PC-9 (cell line): Measurements from ENCODE around the gene CCDC146. TPM values are rescaled to one million over a fixed set of nuclear protein-coding genes. Genes with fewer than 3 reads are reported as not detected.

Experiments used
- BruUV-seq: library from RNA; stranded (reverse); fragments of 400-500 nt; replicated peaks from 2 replicates; lab custom pipeline; 2021; lab: Mats Ljungman, UMichigan
- CTCF ChIA-PET: fragments of 300-600 bp; sonication (Branson Sonifier 250); formaldehyde crosslinking; loops from one replicate; lab custom pipeline; 2022; ENCODE audit warnings: antibody characterized with exemption; lab: Charles Lee
- POLR2A ChIA-PET: fragments of 300-600 bp; sonication (Branson Sonifier 250); formaldehyde crosslinking; loops from one replicate; lab custom pipeline; 2022; ENCODE audit warnings: antibody characterized with exemption; ENCODE audit not compliant: unreplicated experiment; lab: Charles Lee
- DNase-seq, 2 experiments: peaks; one replicate each; pipeline versions ENCODE4 v3.0.0 to v3.0.0-alpha.2; 2015 to 2022; ENCODE audit warnings: mixed read lengths in 1 of 2
- H2AFZ ChIP-seq: fragments of 200-600 bp; sonication (generic); 2 replicates; pipeline ENCODE4 v1.8.1; 2017; ENCODE audit warnings: antibody characterized with exemption
- H3F3A ChIP-seq: fragments of 200-600 bp; sonication (generic); 2 replicates; pipeline ENCODE4 v1.8.1; 2017; ENCODE audit warnings: antibody characterized with exemption, mild to moderate bottlenecking, low read depth; ENCODE audit not compliant: insufficient read depth
- H3K27ac ChIP-seq: fragments of 200-600 bp; sonication (generic); 2 replicates; pipeline ENCODE4 v1.6.1; 2016; ENCODE audit warnings: mixed run types
- H3K27me3 ChIP-seq: fragments of 200-600 bp; sonication (generic); 2 replicates; pipeline ENCODE4 v1.6.1; 2016; ENCODE audit warnings: low read depth, mixed run types; ENCODE audit not compliant: insufficient read depth
- H3K36me3 ChIP-seq: fragments of 200-600 bp; sonication (generic); 2 replicates; pipeline ENCODE4 v1.6.1; 2016; ENCODE audit warnings: low read depth, mixed run types
- H3K4me1 ChIP-seq: fragments of 200-600 bp; sonication (generic); replicated peaks from 2 replicates; pipeline ENCODE4 v1.6.1; 2016; ENCODE audit warnings: mixed run types; ENCODE audit not compliant: insufficient read depth
- H3K4me2 ChIP-seq: fragments of 200-600 bp; sonication (generic); 2 replicates; pipeline ENCODE4 v1.6.1; 2017; ENCODE audit warnings: mixed run types
- H3K4me3 ChIP-seq: fragments of 200-600 bp; sonication (generic); 2 replicates; pipeline ENCODE4 v1.6.1; 2016; ENCODE audit warnings: mixed run types
- H3K79me2 ChIP-seq: fragments of 200-600 bp; sonication (generic); 2 replicates; pipeline ENCODE4 v1.6.1; 2017; ENCODE audit warnings: low read depth, mixed run types
- H3K9me2 ChIP-seq: fragments of 200-600 bp; sonication (generic); 2 replicates; pipeline ENCODE4 v1.8.1; 2017; ENCODE audit warnings: mild to moderate bottlenecking; ENCODE audit not compliant: insufficient read depth
- H3K9me3 ChIP-seq: fragments of 200-600 bp; sonication (generic); 2 replicates; pipeline ENCODE4 v1.8.1; 2016; ENCODE audit warnings: low read depth; ENCODE audit not compliant: insufficient read depth
- H4K20me1 ChIP-seq: fragments of 200-600 bp; sonication (generic); 2 replicates; pipeline ENCODE4 v1.8.1; 2017; ENCODE audit not compliant: insufficient read depth
- CTCF ChIP-seq: fragments of 200-600 bp; sonication (generic); conservative IDR thresholded peaks from 2 replicates; pipeline ENCODE4 v1.6.1; 2017; ENCODE audit warnings: mixed run types, antibody characterized with exemption, mild to moderate bottlenecking, moderate library complexity
- EZH2 ChIP-seq: fragments of 200-600 bp; sonication (generic); IDR thresholded peaks from 2 replicates; pipeline ENCODE4 v1.8.0; 2017; ENCODE audit warnings: antibody characterized with exemption, low read depth
- intact Hi-C: fragments of 100-400 bp; cut with micrococcal nuclease; formaldehyde crosslinking; loops from one replicate; pipeline ENCODE4 v1.10.0; 2022; ENCODE audit not compliant: unreplicated experiment
- total RNA-seq: library from RNA; stranded (reverse); gene quantifications from 2 replicates; pipeline ENCODE4 v1.2.3, GENCODE V29; 2021

Gene CCDC146
- total RNA-seq, 1 experiment from 2014 or later, result 15.9 TPM

GRCh38 chr7:77290425-77290824 lies 168.0 kb downstream of the CCDC146 start:
- no TSS peak for BruUV-seq
- no peaks in the 10 kb centered on the region for H3K79me2 ChIP-seq
- H3K4me2 ChIP-seq, result no peak overlapping the region
- H3K27ac ChIP-seq, result no peak overlapping the region
- no peaks in the 10 kb centered on the region for H3K4me1 ChIP-seq
- ChIA-PET POLR2A (no interaction called here), CTCF (no interaction called here)
- H3F3A ChIP-seq, result no peaks in the 10 kb centered on the region
- H3K9me3 ChIP-seq, result no peaks in the 10 kb centered on the region
- no peak for TF ChIP-seq EZH2
- no peak for TF ChIP-seq CTCF
- no peaks in the 10 kb centered on the region for H4K20me1 ChIP-seq
- no peak overlapping the region for H2AFZ ChIP-seq
- intact Hi-C loops, result no loop called here
- H3K27me3 ChIP-seq, result no peaks in the 10 kb centered on the region
- no peak for DNase-seq
- no peaks in the 10 kb centered on the region; the same call in 1 of the 2 replicates for H3K36me3 ChIP-seq
- H3K4me3 ChIP-seq, result no peak overlapping the region
- H3K9me2 ChIP-seq, result no peaks in the 10 kb centered on the region

- H3K9me3 ChIP-seq, result no peaks in the 10 kb centered on the region
- DNase-seq, result no peak
- no peaks in the 10 kb centered on the region; the same call in 1 of the 2 replicates for H3K36me3 ChIP-seq
- CTCF ChIA-PET, result no interaction called here
- no peaks in the 10 kb centered on the region for H3K9me2 ChIP-seq
- H3K27ac ChIP-seq, result no peak overlapping the region
- no peaks in the 10 kb centered on the region for H3F3A ChIP-seq
- no peak overlapping the region for H3K4me2 ChIP-seq
- no peaks in the 10 kb centered on the region for H3K79me2 ChIP-seq
- intact Hi-C loops, result no loop called here
- H3K4me1 ChIP-seq, result no peaks in the 10 kb centered on the region
- no peak overlapping the region for H3K4me3 ChIP-seq
- POLR2A ChIA-PET, result no interaction called here
- H3K27me3 ChIP-seq, result no peaks in the 10 kb centered on the region
- TF ChIP-seq EZH2, result no peak
- no peak for TF ChIP-seq CTCF
- no peaks in the 10 kb centered on the region for H4K20me1 ChIP-seq
- no TSS peak for BruUV-seq
- H2AFZ ChIP-seq, result no peak overlapping the region
Observed at GRCh38 chr7:77293046-77293445, 170.6 kb downstream of the CCDC146 start.

- H3K4me3 ChIP-seq, result no peak overlapping the region
- BruUV-seq, result no TSS peak
- POLR2A ChIA-PET, result no interaction called here
- no peaks in the 10 kb centered on the region for H3K79me2 ChIP-seq
- H3F3A ChIP-seq, result no peaks in the 10 kb centered on the region
- no peaks in the 10 kb centered on the region for H3K27me3 ChIP-seq
- DNase-seq, result no peak
- intact Hi-C loops, result no loop called here
- no peaks in the 10 kb centered on the region for H3K9me3 ChIP-seq
- no peak overlapping the region for H3K27ac ChIP-seq
- TF ChIP-seq CTCF (no peak), EZH2 (no peak)
- no peaks in the 10 kb centered on the region; the same call in 1 of the 2 replicates for H3K36me3 ChIP-seq
- H3K4me1 ChIP-seq, result no peaks in the 10 kb centered on the region
- no peak overlapping the region for H2AFZ ChIP-seq
- H4K20me1 ChIP-seq, result no peaks in the 10 kb centered on the region
- no peak overlapping the region for H3K4me2 ChIP-seq
- no peaks in the 10 kb centered on the region for H3K9me2 ChIP-seq
- CTCF ChIA-PET, result no interaction called here
Observed at GRCh38 chr7:77295549-77295948, 173.1 kb downstream of the CCDC146 start.
